Natural killer cell treated with Interleukin-12 subunit alpha and Interleukin-12 subunit beta and Interleukin-15 and Interleukin-18, amount 100 ng/mL, for 72 hours (primary cell): ENCODE data around the gene MYMK. TPM values are rescaled to one million over a fixed set of nuclear protein-coding genes. Genes with fewer than 3 reads are reported as not detected.
A peak's percentile ranks its signal among the peaks of the same experiment; 100 is the strongest.

Experiments used
- ATAC-seq, 2 donors: fragments of 150-1000 bp; cut with Tn5 transposase in 1 of 2; sonication (Bioruptor Pico), chemical (Tn5 transposase) in 1 of 2; 2 replicates each; pipeline ENCODE4 v1.10.0; 2021
- DNase-seq: peaks from one replicate; pipeline ENCODE4 v3.0.0; 2022; ENCODE audit warnings: low spot score
- H3K27ac Mint-ChIP-seq, 2 donors: 1 replicate in 1 of 2; 2 replicates in 1 of 2; pipeline ENCODE4 v1.8.0; 2022; ENCODE audit warnings: mixed read lengths in 2 of 2, mild to moderate bottlenecking in 1 of 2, moderate library complexity in 1 of 2
- H3K27me3 Mint-ChIP-seq, 2 donors: 1 replicate in 1 of 2; 2 replicates in 1 of 2; pipeline ENCODE4 v1.8.0; 2022; ENCODE audit warnings: mixed read lengths in 2 of 2
- H3K36me3 Mint-ChIP-seq: one replicate; pipeline ENCODE4 v1.8.0; 2022; ENCODE audit warnings: mixed read lengths
- H3K4me1 Mint-ChIP-seq, 2 donors: 1 replicate in 1 of 2; 2 replicates in 1 of 2; pipeline ENCODE4 v1.8.0; 2022; ENCODE audit warnings: low read depth in 2 of 2, mixed read lengths in 2 of 2, mild to moderate bottlenecking in 1 of 2
- H3K4me3 Mint-ChIP-seq: one replicate; pipeline ENCODE4 v1.8.0; 2022; ENCODE audit warnings: mixed read lengths
- H3K9me3 Mint-ChIP-seq: 2 replicates; pipeline ENCODE4 v1.8.0; 2022; ENCODE audit warnings: mixed read lengths
- total RNA-seq, 2 donors: library from RNA; stranded (reverse); gene quantifications; one replicate each; pipeline ENCODE4 v1.2.3, GENCODE V29; 2022

Gene MYMK
- total RNA-seq, 2 donors from 2014 or later: not detected

GRCh38 chr9:133476036-133476931 is 48.5 kb downstream of the MYMK start:
- DNase-seq (no peak), ATAC-seq (no peak)
- peak overlapping the region; percentile 50 for H3K4me3 Mint-ChIP-seq
- peaks cover 0 to 13% of the 10 kb centered on the region in 2 donors for H3K4me1 Mint-ChIP-seq
- H3K27ac Mint-ChIP-seq: peak overlapping the region in 1 of 2 donors; percentile 83
- H3K27me3 Mint-ChIP-seq: no peaks in the 10 kb centered on the region
- H3K36me3 Mint-ChIP-seq: no peaks in the 10 kb centered on the region
- no peaks in the 10 kb centered on the region for H3K9me3 Mint-ChIP-seq

GRCh38 chr9:133475292-133476012 is 49.3 kb downstream of the MYMK start:
- Mint-ChIP-seq H3K27me3 (no peaks in the 10 kb centered on the region), H3K36me3 (no peaks in the 10 kb centered on the region), H3K4me3 (no peak overlapping the region), H3K9me3 (no peaks in the 10 kb centered on the region), H3K27ac (no peak overlapping the region), H3K4me1 (peaks cover 0 to 13% of the 10 kb centered on the region in 2 donors)
- ATAC-seq: no peak
- no peak for DNase-seq

- no peak for DNase-seq
- Mint-ChIP-seq H3K4me3 (no peak overlapping the region), H3K4me1 (peaks cover 0 to 11% of the 10 kb centered on the region in 2 donors), H3K9me3 (no peaks in the 10 kb centered on the region), H3K36me3 (no peaks in the 10 kb centered on the region), H3K27me3 (no peaks in the 10 kb centered on the region), H3K27ac (no peak overlapping the region)
- no peak for ATAC-seq
Measured at GRCh38 chr9:133474853-133475252, 49.9 kb downstream of the MYMK start.

DNA sequence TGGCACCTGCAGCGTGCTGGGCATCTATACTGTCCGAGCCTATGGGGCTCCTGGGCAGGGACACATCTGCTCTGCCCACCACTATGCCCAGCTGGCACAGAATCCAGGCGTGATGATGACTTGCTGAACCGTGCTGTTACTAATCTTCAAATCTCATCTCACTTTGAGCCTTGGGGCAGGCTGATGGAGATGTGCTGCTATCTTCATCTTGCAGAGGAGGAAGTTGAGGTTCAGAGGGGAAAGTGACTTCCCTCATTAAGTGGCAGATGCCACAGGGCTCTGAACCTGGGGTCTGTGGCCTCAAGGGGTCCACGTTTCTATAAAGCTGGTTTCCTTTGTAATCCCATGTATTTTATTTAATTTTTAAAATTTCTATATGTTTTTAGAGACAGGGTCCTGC is 50.5 kb downstream of the MYMK start:
- peaks cover 0 to 7% of the 10 kb centered on the region in 2 donors for H3K4me1 Mint-ChIP-seq
- H3K36me3 Mint-ChIP-seq: no peaks in the 10 kb centered on the region
- no peak overlapping the region for H3K4me3 Mint-ChIP-seq
- DNase-seq (no peak), ATAC-seq (no peak)
- no peaks in the 10 kb centered on the region for H3K27me3 Mint-ChIP-seq
- H3K9me3 Mint-ChIP-seq: no peaks in the 10 kb centered on the region
- H3K27ac Mint-ChIP-seq: no peak overlapping the region

DNA sequence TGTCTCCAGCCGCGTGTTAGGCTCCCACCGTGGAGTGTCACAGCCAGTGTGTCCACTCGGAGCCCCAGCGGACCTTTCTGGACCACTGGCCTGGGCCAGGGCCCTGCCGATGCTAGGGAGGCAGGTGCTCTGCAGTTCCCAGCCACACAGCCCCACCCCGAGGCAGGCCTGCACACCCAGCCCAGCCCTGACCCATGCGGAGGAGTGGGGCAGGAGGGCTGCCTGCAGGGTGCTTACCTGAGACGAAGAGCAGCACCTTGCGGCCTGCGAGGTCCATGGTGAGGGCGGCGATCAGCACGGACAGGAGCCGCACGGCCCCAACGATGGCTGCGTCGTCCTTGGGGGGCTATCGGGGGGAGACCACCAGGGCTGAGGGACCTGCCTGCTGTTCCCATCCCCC is 51.0 kb downstream of the MYMK start:
- Mint-ChIP-seq H3K36me3 (no peaks in the 10 kb centered on the region), H3K4me3 (no peak overlapping the region), H3K27me3 (no peaks in the 10 kb centered on the region), H3K27ac (no peak overlapping the region), H3K4me1 (peaks cover 0 to 7% of the 10 kb centered on the region in 2 donors), H3K9me3 (no peaks in the 10 kb centered on the region)
- DNase-seq (no peak), ATAC-seq (no peak)

GRCh38 chr9:133472753-133473378 is 51.9 kb downstream of the MYMK start:
- no peak overlapping the region for H3K4me3 Mint-ChIP-seq
- H3K27me3 Mint-ChIP-seq: no peaks in the 10 kb centered on the region
- H3K4me1 Mint-ChIP-seq: peaks cover 0 to 7% of the 10 kb centered on the region in 2 donors
- no peak overlapping the region for H3K27ac Mint-ChIP-seq
- ATAC-seq (no peak), DNase-seq (no peak)
- no peaks in the 10 kb centered on the region for H3K9me3 Mint-ChIP-seq
- H3K36me3 Mint-ChIP-seq: no peaks in the 10 kb centered on the region

GRCh38 chr9:133472277-133472645 is 52.5 kb downstream of the MYMK start:
- peaks cover 0 to 7% of the 10 kb centered on the region in 2 donors for H3K4me1 Mint-ChIP-seq

DNA sequence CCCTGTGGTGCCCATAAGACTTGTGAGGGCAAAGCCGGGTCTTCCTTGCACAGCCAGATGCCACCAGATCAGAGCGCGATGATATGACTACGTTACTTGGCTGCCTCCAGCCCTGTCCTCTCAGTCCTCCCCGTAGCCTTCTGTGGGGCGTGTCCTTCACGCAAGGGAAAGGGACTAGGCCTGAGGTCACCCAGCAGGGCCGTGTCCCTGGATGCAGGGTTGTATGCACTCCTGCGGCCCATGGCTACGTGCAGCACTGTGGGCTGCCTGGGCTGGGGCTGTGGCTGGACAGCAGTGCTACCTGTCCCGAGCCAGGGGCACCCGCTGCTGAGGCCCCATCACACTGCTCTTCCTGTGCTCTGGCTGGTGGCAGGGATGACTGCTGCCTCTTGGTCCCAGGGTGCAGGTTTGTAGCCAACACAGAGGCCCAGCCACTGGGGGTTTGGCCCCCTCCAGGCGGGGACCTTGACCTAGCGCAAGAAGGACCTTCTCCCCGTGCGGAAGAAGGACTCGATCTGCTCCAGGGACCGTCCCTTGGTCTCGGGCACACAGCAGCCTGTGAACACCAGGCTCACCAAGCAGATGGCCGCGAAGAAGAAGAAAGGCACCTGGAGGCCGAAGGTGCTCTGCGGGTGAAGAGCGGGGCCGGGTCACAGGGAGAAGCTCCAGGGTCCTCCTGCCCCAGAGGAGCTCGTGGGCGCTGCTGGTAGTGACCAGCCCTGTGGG is 53.0 kb downstream of the MYMK start:
- no peaks in the 10 kb centered on the region for H3K27me3 Mint-ChIP-seq
- DNase-seq (no peak), ATAC-seq (no peak)
- no peak overlapping the region for H3K4me3 Mint-ChIP-seq
- H3K27ac Mint-ChIP-seq: no peak overlapping the region
- H3K4me1 Mint-ChIP-seq: peaks cover 0 to 6% of the 10 kb centered on the region in 2 donors
- H3K36me3 Mint-ChIP-seq: no peaks in the 10 kb centered on the region
- no peaks in the 10 kb centered on the region for H3K9me3 Mint-ChIP-seq

More at GRCh38 chr9:133472277-133472645, 52.5 kb downstream of the MYMK start:
- Mint-ChIP-seq H3K4me3 (no peak overlapping the region), H3K27ac (no peak overlapping the region), H3K36me3 (no peaks in the 10 kb centered on the region), H3K9me3 (no peaks in the 10 kb centered on the region), H3K27me3 (no peaks in the 10 kb centered on the region)
- DNase-seq (no peak), ATAC-seq (no peak)

- Mint-ChIP-seq H3K4me1 (no peaks in the 10 kb centered on the region), H3K27me3 (no peaks in the 10 kb centered on the region), H3K36me3 (no peaks in the 10 kb centered on the region), H3K9me3 (no peaks in the 10 kb centered on the region), H3K4me3 (no peak overlapping the region), H3K27ac (no peak overlapping the region)
- DNase-seq (no peak), ATAC-seq (no peak)
Measured at GRCh38 chr9:133470988-133471387, 53.8 kb downstream of the MYMK start.

- ATAC-seq (no peak), DNase-seq (no peak)
- Mint-ChIP-seq H3K4me1 (no peaks in the 10 kb centered on the region), H3K36me3 (no peaks in the 10 kb centered on the region), H3K27ac (no peak overlapping the region), H3K9me3 (no peaks in the 10 kb centered on the region), H3K27me3 (no peaks in the 10 kb centered on the region), H3K4me3 (no peak overlapping the region)
Measured at GRCh38 chr9:133470427-133470924, 54.3 kb downstream of the MYMK start.

GRCh38 chr9:133468777-133469421 is 55.9 kb downstream of the MYMK start:
- Mint-ChIP-seq H3K4me1 (peaks cover 0 to 3% of the 10 kb centered on the region in 2 donors), H3K36me3 (no peaks in the 10 kb centered on the region), H3K4me3 (no peak overlapping the region), H3K9me3 (no peaks in the 10 kb centered on the region), H3K27ac (no peak overlapping the region), H3K27me3 (no peaks in the 10 kb centered on the region)
- DNase-seq (no peak), ATAC-seq (peak in 1 of 2 donors; percentile 1)

DNA sequence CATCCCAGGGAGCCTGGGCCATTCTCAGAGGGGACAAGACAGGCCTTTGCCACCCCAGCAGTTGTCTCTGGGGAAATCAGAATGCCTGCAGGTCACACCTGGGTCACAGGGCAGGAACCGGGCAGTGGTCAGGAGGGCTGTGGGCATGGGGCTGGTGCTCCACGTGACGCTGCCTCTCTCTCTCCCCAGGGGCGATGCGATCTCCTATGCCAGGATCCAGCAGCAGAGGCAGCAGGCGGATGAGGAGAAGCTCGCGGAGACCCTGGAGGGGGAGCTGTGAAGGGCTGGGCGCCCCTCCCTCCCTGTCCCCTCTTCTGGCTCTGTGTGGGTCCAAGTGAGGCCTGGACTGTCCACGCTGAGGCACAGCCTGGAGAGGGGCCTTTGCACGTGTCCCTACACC is 56.4 kb downstream of the MYMK start:
- no peak overlapping the region for H3K4me3 Mint-ChIP-seq
- no peaks in the 10 kb centered on the region for H3K27me3 Mint-ChIP-seq
- H3K4me1 Mint-ChIP-seq: peaks cover 0 to 6% of the 10 kb centered on the region in 2 donors
- ATAC-seq (peak in 1 of 2 donors; percentile 1), DNase-seq (no peak)
- H3K9me3 Mint-ChIP-seq: no peaks in the 10 kb centered on the region
- H3K27ac Mint-ChIP-seq: no peak overlapping the region
- no peaks in the 10 kb centered on the region for H3K36me3 Mint-ChIP-seq

GRCh38 chr9:133467101-133467500 is 57.7 kb downstream of the MYMK start:
- no peak overlapping the region for H3K4me3 Mint-ChIP-seq
- ATAC-seq: no peak

More at GRCh38 chr9:133467101-133467500, 57.7 kb downstream of the MYMK start:
- no peak for DNase-seq
- Mint-ChIP-seq H3K27me3 (no peaks in the 10 kb centered on the region), H3K27ac (no peak overlapping the region), H3K9me3 (no peaks in the 10 kb centered on the region), H3K36me3 (no peaks in the 10 kb centered on the region), H3K4me1 (peaks cover 0 to 6% of the 10 kb centered on the region in 2 donors)
